PC-9 (cell line): ENCODE results near the gene COLEC11.

Experiments used
- CTCF ChIP-seq: fragments of 200-600 bp; sonication (generic); conservative IDR thresholded peaks from 2 replicates; pipeline ENCODE4 v1.6.1; 2017; ENCODE audit warnings: mixed run types, antibody characterized with exemption, mild to moderate bottlenecking, moderate library complexity
- EZH2 ChIP-seq: fragments of 200-600 bp; sonication (generic); IDR thresholded peaks from 2 replicates; pipeline ENCODE4 v1.8.0; 2017; ENCODE audit warnings: antibody characterized with exemption, low read depth

- TF ChIP-seq EZH2 = no peak
- no peak for TF ChIP-seq CTCF
Observed at GRCh38 chr2:3617198-3617890, 22.4 kb downstream of the COLEC11 start.
